ENCODE results near the gene STRN4. TPM values are rescaled to one million over a fixed set of nuclear protein-coding genes. Genes with fewer than 3 reads are reported as not detected.
A peak's percentile ranks its signal among the peaks of the same experiment; 100 is the strongest.

STRN4 gene
- total and polyA plus RNA-seq, 2 donors from 2014 or later = 31.5 to 74.9 TPM

GRCh38 chr19:46715975-46716671, 30.1 kb downstream of the STRN4 start:
- peaks cover 2 to 15% (median 10%) of the 10 kb centered on the region in 3 donors for H3K4me1 ChIP-seq (ENCODE audit: control insufficient read depth in 2 of 3, insufficient read depth in 2 of 3, low read depth in 1 of 3, low read length in 3 of 3)

DNA sequence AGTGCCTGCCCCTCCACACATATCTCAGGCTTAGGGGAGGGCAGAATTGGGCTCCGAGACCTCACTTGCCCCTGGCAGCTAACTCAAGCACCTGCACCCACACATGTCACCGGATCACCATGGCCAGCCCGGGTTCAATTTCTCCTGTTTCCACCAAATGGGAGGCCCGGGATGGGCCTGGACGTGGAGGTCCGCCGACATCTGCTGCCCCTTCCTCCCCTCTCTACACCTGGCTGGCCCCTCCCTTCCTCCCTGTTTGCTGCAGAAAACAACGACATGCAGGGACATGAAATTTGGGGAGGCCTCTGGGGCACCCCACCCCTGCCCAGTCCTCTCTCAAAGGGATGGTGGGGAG, 30.7 kb downstream of the STRN4 start:
- H3K4me1 ChIP-seq (ENCODE audit: control insufficient read depth in 2 of 3, insufficient read depth in 2 of 3, low read depth in 1 of 3, low read length in 3 of 3) = peaks cover 2 to 15% (median 10%) of the 10 kb centered on the region in 3 donors
- DNase-seq (no peak), FAIRE-seq (no peak)
- no peaks in the 10 kb centered on the region for H3K27me3 ChIP-seq (ENCODE audit: control insufficient read depth, insufficient read depth, low read length)
- H3K27ac ChIP-seq (ENCODE audit: low read depth in 2 of 2, low read length in 2 of 2) = peak overlapping the region; percentile 4 to 86
- peaks cover 0 to 3% (median 0%) of the 10 kb centered on the region in 3 donors for H3K36me3 ChIP-seq (ENCODE audit: control insufficient read depth in 2 of 3, insufficient read depth in 3 of 3, low read length in 3 of 3)
- H3K4me3 ChIP-seq (ENCODE audit: low read length in 3 of 3) = peak overlapping the region; percentile 28 to 83 (median 36)
- TF ChIP-seq, protein P1, sequence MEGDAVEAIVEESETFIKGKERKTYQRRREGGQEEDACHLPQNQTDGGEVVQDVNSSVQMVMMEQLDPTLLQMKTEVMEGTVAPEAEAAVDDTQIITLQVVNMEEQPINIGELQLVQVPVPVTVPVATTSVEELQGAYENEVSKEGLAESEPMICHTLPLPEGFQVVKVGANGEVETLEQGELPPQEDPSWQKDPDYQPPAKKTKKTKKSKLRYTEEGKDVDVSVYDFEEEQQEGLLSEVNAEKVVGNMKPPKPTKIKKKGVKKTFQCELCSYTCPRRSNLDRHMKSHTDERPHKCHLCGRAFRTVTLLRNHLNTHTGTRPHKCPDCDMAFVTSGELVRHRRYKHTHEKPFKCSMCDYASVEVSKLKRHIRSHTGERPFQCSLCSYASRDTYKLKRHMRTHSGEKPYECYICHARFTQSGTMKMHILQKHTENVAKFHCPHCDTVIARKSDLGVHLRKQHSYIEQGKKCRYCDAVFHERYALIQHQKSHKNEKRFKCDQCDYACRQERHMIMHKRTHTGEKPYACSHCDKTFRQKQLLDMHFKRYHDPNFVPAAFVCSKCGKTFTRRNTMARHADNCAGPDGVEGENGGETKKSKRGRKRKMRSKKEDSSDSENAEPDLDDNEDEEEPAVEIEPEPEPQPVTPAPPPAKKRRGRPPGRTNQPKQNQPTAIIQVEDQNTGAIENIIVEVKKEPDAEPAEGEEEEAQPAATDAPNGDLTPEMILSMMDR (IDR thresholded peaks at IDR 0.05; ENCODE audit: borderline replicate concordance, extremely low read depth, insufficient read depth) = no peak
- H3K9me3 ChIP-seq (ENCODE audit: control insufficient read depth in 2 of 3, insufficient read depth in 1 of 3, low read length in 3 of 3) = no peaks in the 10 kb centered on the region
- H3K9ac ChIP-seq (ENCODE audit: low read length in 3 of 3) = peak overlapping the region; percentile 26 to 92 (median 85)
- intact Hi-C loops (cut with DNase I) = no loop called here

More at GRCh38 chr19:46715975-46716671, 30.1 kb downstream of the STRN4 start:
- Histone ChIP-seq H3K27me3 (ENCODE audit: control insufficient read depth, insufficient read depth, low read length) (no peaks in the 10 kb centered on the region), H3K9ac (ENCODE audit: low read length in 3 of 3) (peak overlapping the region; percentile 59 to 92 (median 85)), H3K4me3 (ENCODE audit: low read length in 3 of 3) (peak overlapping the region; percentile 62 to 83 (median 69)), H3K27ac (ENCODE audit: low read depth in 2 of 2, low read length in 2 of 2) (peak overlapping the region; percentile 85 to 86), H3K36me3 (ENCODE audit: control insufficient read depth in 2 of 3, insufficient read depth in 3 of 3, low read length in 3 of 3) (peaks cover 0 to 6% (median 0%) of the 10 kb centered on the region in 3 donors), H3K9me3 (ENCODE audit: control insufficient read depth in 2 of 3, insufficient read depth in 1 of 3, low read length in 3 of 3) (no peaks in the 10 kb centered on the region)
- intact Hi-C loops (cut with DNase I) = no loop called here
- DNase-seq = peak; percentile 39 to 86 (median 75)
- TF ChIP-seq, protein P1 (IDR thresholded peaks at IDR 0.05; ENCODE audit: borderline replicate concordance, extremely low read depth, insufficient read depth) = no peak
- no peak for FAIRE-seq

- Histone ChIP-seq H3K27me3 (ENCODE audit: control insufficient read depth, insufficient read depth, low read length) (no peaks in the 10 kb centered on the region), H3K4me1 (ENCODE audit: control insufficient read depth in 2 of 3, insufficient read depth in 2 of 3, low read depth in 1 of 3, low read length in 3 of 3) (peaks cover 2 to 15% (median 10%) of the 10 kb centered on the region in 3 donors), H3K9ac (ENCODE audit: low read length in 3 of 3) (peak overlapping the region; percentile 19 to 92 (median 52)), H3K9me3 (ENCODE audit: control insufficient read depth in 2 of 3, insufficient read depth in 1 of 3, low read length in 3 of 3) (no peaks in the 10 kb centered on the region), H3K27ac (ENCODE audit: low read depth in 2 of 2, low read length in 2 of 2) (peak overlapping the region; percentile 79 to 95), H3K4me3 (ENCODE audit: low read length in 3 of 3) (peak overlapping the region; percentile 32 to 83 (median 72)), H3K36me3 (ENCODE audit: control insufficient read depth in 2 of 3, insufficient read depth in 3 of 3, low read length in 3 of 3) (no peaks in the 10 kb centered on the region)
- intact Hi-C loops (cut with DNase I) = no loop called here
- no peak for DNase-seq
- TF ChIP-seq, protein P1 (IDR thresholded peaks at IDR 0.05; ENCODE audit: borderline replicate concordance, extremely low read depth, insufficient read depth) = no peak
- FAIRE-seq = no peak
These were observed 31.7 kb downstream of the STRN4 start for GRCh38 chr19:46714444-46715106.

All from kidney (tissue), 14 donors.